Loucy (cell line): ENCODE results near the gene BMP3.
"Not testable (repeated sequence)": the region's sequence is repeated elsewhere in the genome, so short reads cannot be mapped to it uniquely, and the experiment has no call there.

ENCODE experiments used
- EZH2phosphoT487 ChIP-seq: fragments of 200-600 bp; IDR thresholded peaks from 2 replicates; pipeline ENCODE4 v1.6.1; 2018; ENCODE audit warnings: antibody characterized with exemption, mild to moderate bottlenecking, moderate library complexity, borderline replicate concordance
- TF ChIP-seq, protein P1 (sequence below): fragments of 200-600 bp; sonication (generic); conservative IDR thresholded peaks from 2 replicates; pipeline ENCODE4 v1.5.1; 2014; ENCODE audit warnings: mild to moderate bottlenecking, antibody characterized with exemption, low read length

DNA sequence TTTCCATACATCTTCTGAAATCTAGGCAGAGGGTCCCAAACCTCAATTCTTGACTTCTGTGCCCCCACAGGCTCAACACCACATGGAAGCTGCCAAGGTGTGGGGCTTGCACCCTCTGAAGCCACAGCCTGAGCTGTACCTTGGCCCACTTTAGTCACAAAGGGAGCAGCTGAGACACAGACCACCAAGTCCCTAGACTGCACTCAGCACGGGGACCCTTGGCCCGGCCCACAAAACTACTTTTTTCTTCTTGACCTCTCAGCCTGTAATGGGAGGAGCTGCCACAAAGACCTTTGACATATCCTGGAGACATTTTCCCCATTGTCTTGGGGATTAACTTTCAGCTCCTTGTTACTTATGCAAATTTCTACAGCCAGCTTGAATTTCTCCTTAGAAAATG, 13.9 kb upstream of the BMP3 start:
- TF ChIP-seq, protein P1, sequence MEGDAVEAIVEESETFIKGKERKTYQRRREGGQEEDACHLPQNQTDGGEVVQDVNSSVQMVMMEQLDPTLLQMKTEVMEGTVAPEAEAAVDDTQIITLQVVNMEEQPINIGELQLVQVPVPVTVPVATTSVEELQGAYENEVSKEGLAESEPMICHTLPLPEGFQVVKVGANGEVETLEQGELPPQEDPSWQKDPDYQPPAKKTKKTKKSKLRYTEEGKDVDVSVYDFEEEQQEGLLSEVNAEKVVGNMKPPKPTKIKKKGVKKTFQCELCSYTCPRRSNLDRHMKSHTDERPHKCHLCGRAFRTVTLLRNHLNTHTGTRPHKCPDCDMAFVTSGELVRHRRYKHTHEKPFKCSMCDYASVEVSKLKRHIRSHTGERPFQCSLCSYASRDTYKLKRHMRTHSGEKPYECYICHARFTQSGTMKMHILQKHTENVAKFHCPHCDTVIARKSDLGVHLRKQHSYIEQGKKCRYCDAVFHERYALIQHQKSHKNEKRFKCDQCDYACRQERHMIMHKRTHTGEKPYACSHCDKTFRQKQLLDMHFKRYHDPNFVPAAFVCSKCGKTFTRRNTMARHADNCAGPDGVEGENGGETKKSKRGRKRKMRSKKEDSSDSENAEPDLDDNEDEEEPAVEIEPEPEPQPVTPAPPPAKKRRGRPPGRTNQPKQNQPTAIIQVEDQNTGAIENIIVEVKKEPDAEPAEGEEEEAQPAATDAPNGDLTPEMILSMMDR: not testable (repeated sequence)
- not testable (repeated sequence) for TF ChIP-seq EZH2phosphoT487
